Spleen (tissue), 11 donors: Measurements from ENCODE around the gene PER3. TPM values are rescaled to one million over a fixed set of nuclear protein-coding genes. Genes with fewer than 3 reads are reported as not detected.

Experiments
- DNase-seq: peaks from one replicate; pipeline ENCODE4 v3.0.0-alpha.2; 2020
- H3K27ac ChIP-seq, 8 donors: fragments of 200-600 bp; sonication (generic) in 7 of 8; 1 replicate in 4 of 8; 2 replicates in 4 of 8; pipeline versions ENCODE4 v1.5.0 to v1.8.0; 2016 to 2021; ENCODE audit warnings: inconsistent platforms in 4 of 8, mild to moderate bottlenecking in 4 of 8, moderate library complexity in 1 of 8
- H3K27me3 ChIP-seq, 7 donors: fragments of 200-600 bp; sonication (generic) in 6 of 7; replicated peaks in 1 of 7; 1 replicate in 4 of 7; 2 replicates in 3 of 7; pipeline versions ENCODE4 v1.5.0 to v1.8.0; 2016 to 2021; ENCODE audit warnings: inconsistent platforms in 3 of 7, mild to moderate bottlenecking in 1 of 7
- H3K36me3 ChIP-seq, 6 donors: fragments of 200-600 bp; sonication (generic) in 5 of 6; 1 replicate in 4 of 6; 2 replicates in 2 of 6; pipeline versions ENCODE4 v1.5.0 to v1.8.0; 2016 to 2021; ENCODE audit warnings: inconsistent platforms in 2 of 6
- H3K4me1 ChIP-seq, 6 donors: fragments of 200-600 bp; sonication (generic) in 5 of 6; 1 replicate in 3 of 6; 2 replicates in 3 of 6; pipeline versions ENCODE4 v1.5.0 to v1.8.0; 2016 to 2021; ENCODE audit warnings: inconsistent platforms in 3 of 6
- H3K4me3 ChIP-seq, 8 donors: fragments of 200-600 bp; sonication (generic) in 7 of 8; 1 replicate in 4 of 8; 2 replicates in 4 of 8; pipeline versions ENCODE4 v1.5.0 to v1.8.0; 2016 to 2021; ENCODE audit warnings: inconsistent platforms in 4 of 8, mild to moderate bottlenecking in 4 of 8, moderate library complexity in 2 of 8
- H3K9me3 ChIP-seq, 8 donors: fragments of 200-600 bp; sonication (generic) in 7 of 8; 1 replicate in 4 of 8; 2 replicates in 4 of 8; pipeline versions ENCODE4 v1.5.0 to v1.8.0; 2016 to 2021; ENCODE audit warnings: inconsistent platforms in 4 of 8
- CTCF ChIP-seq, 11 experiments: fragments of 200-600 bp in 7 of 11; fragments of 450-650 bp in 4 of 11; sonication (generic) in 4 of 11; IDR thresholded peaks in 8 of 11; conservative IDR thresholded peaks in 3 of 11; 1 replicate in 7 of 11; 2 replicates in 4 of 11; pipeline versions ENCODE4 v1.4.0 to v1.8.0; 2016 to 2021; ENCODE audit warnings: antibody characterized with exemption in 11 of 11, inconsistent platforms in 4 of 11, mild to moderate bottlenecking in 1 of 11
- POLR2A ChIP-seq, 3 donors: fragments of 450-650 bp; IDR thresholded peaks; one replicate each; pipeline ENCODE4 v1.5.1; 2017; ENCODE audit warnings: antibody characterized with exemption in 3 of 3, mild to moderate bottlenecking in 1 of 3
- POLR2AphosphoS5 ChIP-seq, 3 donors: sonication (generic); formaldehyde crosslinking; IDR thresholded peaks; one replicate each; pipeline ENCODE4 v1.5.1; 2017; ENCODE audit warnings: antibody characterized with exemption in 3 of 3
- WGBS, 5 donors: extraction: QIAGEN DNeasy Blood & Tissue Kit in 3 of 5; methylation state at CpG; one replicate each; pipeline versions ENCODE4 v1.1.5 to v1.1.7; 2013 to 2018; 5-methylcytosine and 5-hydroxymethylcytosine counted together
- intact Hi-C: fragments of 100-400 bp; cut with DNase I; formaldehyde crosslinking; loops from one replicate; pipeline ENCODE4 v1.15.0; 2023; ENCODE audit warnings: low total_unique reads
- polyA plus RNA-seq, 3 donors: library from polyadenylated mRNA; stranded (reverse); fragments of 200-250 nt; gene quantifications; one replicate each; pipeline ENCODE4 v1.2.1, GENCODE V29; 2013
- total RNA-seq, 7 donors: library from RNA; depleted of rRNA in 3 of 7; stranded (reverse); fragments of >200 nt in 3 of 7; fragmentation: NEBNext Ultra II Directional in 4 of 7; extraction: Animal tissue kit (Norgen Biotek cat#: 25700) in 4 of 7; gene quantifications; one replicate each; pipeline versions ENCODE4 v1.1.0 to v1.2.1, GENCODE V29; 2016 to 2021
- donor health status: healthy with polysubstance abuse.
- donor health status: DM: no; HTN: no; CAD: no; lungs with moderate emphysema.
- donor health status: DM: no; HTN: no; CAD: no.
- donor health status: Bipolar disorder and iron deficiency.
- donor health status: healthy.
- donor health status: DM: no; HTN: no; CAD: no.
- donor health status: DM: yes; HTN: yes; CAD: no.

PER3 gene
- total and polyA plus RNA-seq, 10 donors: 1.7 to 17.5 (median 9.2) TPM

GRCh38 chr1:7833035-7833434, 48.9 kb downstream of the PER3 start:
- no peaks in the 10 kb centered on the region for H3K27me3 ChIP-seq
- H3K4me3 ChIP-seq: no peak overlapping the region
- H3K9me3 ChIP-seq: peaks cover 0 to 4% (median under 1%) of the 10 kb centered on the region in 8 donors
- intact Hi-C loops: no loop called here
- peaks cover 0 to 52% (median 28%) of the 10 kb centered on the region in 6 donors for H3K36me3 ChIP-seq
- no peak overlapping the region for H3K27ac ChIP-seq
- H3K4me1 ChIP-seq: peaks cover 0 to 23% (median 7%) of the 10 kb centered on the region in 6 donors
- no peak for DNase-seq
- TF ChIP-seq POLR2A (IDR thresholded peaks at IDR 0.05) (no peak), POLR2AphosphoS5 (IDR thresholded peaks at IDR 0.05) (no peak), CTCF (IDR thresholded peaks at IDR 0.05 in 8 of 11, conservative IDR thresholded peaks at IDR 0.05 in 3 of 11) (no peak)

GRCh38 chr1:7838714-7839113, 54.6 kb downstream of the PER3 start:
- peaks cover 13 to 98% (median 56%) of the 10 kb centered on the region in 6 donors for H3K36me3 ChIP-seq

GRCh38 chr1:7839526-7839925, 55.4 kb downstream of the PER3 start:
- Histone ChIP-seq H3K27me3 (no peaks in the 10 kb centered on the region), H3K4me3 (no peak overlapping the region), H3K9me3 (peaks cover 5 to 29% (median 26%) of the 10 kb centered on the region in 8 donors), H3K4me1 (no peaks in the 10 kb centered on the region), H3K27ac (no peak overlapping the region), H3K36me3 (peaks cover 13 to 94% (median 57%) of the 10 kb centered on the region in 6 donors)
- intact Hi-C loops: no loop called here
- TF ChIP-seq POLR2A (IDR thresholded peaks at IDR 0.05): no peak
- WGBS, 5 donors: 88 to 99% (median 94%) methylated on average over 3 of the region's 3 CpGs
- DNase-seq: no peak

More at GRCh38 chr1:7838714-7839113, 54.6 kb downstream of the PER3 start:
- no peak overlapping the region for H3K27ac ChIP-seq
- TF ChIP-seq CTCF (IDR thresholded peaks at IDR 0.05 in 8 of 11, conservative IDR thresholded peaks at IDR 0.05 in 3 of 11): no peak
- TF ChIP-seq POLR2A (IDR thresholded peaks at IDR 0.05): no peak
- TF ChIP-seq POLR2AphosphoS5 (IDR thresholded peaks at IDR 0.05): no peak
- H3K4me3 ChIP-seq: no peak overlapping the region
- intact Hi-C loops: no loop called here
- DNase-seq: no peak
- no peaks in the 10 kb centered on the region for H3K27me3 ChIP-seq
- H3K4me1 ChIP-seq: no peaks in the 10 kb centered on the region
- peaks cover 5 to 29% (median 26%) of the 10 kb centered on the region in 8 donors for H3K9me3 ChIP-seq
- WGBS, 5 donors: 83 to 94% (median 92%) methylated on average over 2 of the region's 2 CpGs

- TF ChIP-seq CTCF (IDR thresholded peaks at IDR 0.05 in 8 of 11, conservative IDR thresholded peaks at IDR 0.05 in 3 of 11) (no peak), POLR2AphosphoS5 (IDR thresholded peaks at IDR 0.05) (no peak)
- WGBS, 5 donors: 75 to 82% (median 80%) methylated on average over 4 of the region's 4 CpGs
- peaks cover 5 to 29% (median 26%) of the 10 kb centered on the region in 8 donors for H3K9me3 ChIP-seq
- DNase-seq: no peak
- intact Hi-C loops: no loop called here
- no peak overlapping the region for H3K4me3 ChIP-seq
- peaks cover 13 to 71% (median 39%) of the 10 kb centered on the region in 6 donors for H3K36me3 ChIP-seq
- H3K27me3 ChIP-seq: no peaks in the 10 kb centered on the region
- H3K27ac ChIP-seq: no peak overlapping the region
- no peaks in the 10 kb centered on the region for H3K4me1 ChIP-seq
Measured at GRCh38 chr1:7842517-7842916, 58.4 kb downstream of the PER3 start.

- DNase-seq: no peak
- WGBS, 5 donors: 92 to 100% (median 96%) methylated on average over 2 of the region's 2 CpGs
- Histone ChIP-seq H3K9me3 (no peaks in the 10 kb centered on the region), H3K36me3 (peaks cover 0 to 38% (median 10%) of the 10 kb centered on the region in 6 donors), H3K4me3 (no peak overlapping the region), H3K27ac (no peak overlapping the region), H3K27me3 (no peaks in the 10 kb centered on the region), H3K4me1 (no peaks in the 10 kb centered on the region)
- TF ChIP-seq CTCF (IDR thresholded peaks at IDR 0.05 in 8 of 11, conservative IDR thresholded peaks at IDR 0.05 in 3 of 11): no peak
- intact Hi-C loops: no loop called here
Measured at GRCh38 chr1:7845761-7846160, 61.7 kb downstream of the PER3 start.
